HEK293 (cell line): Measurements from ENCODE around the gene EVI5.

Experiments
- BCL11A ChIP-seq: fragments of 450-650 bp; formaldehyde crosslinking; IDR thresholded peaks from 2 replicates; pipeline ENCODE4 v1.5.1; 2016; ENCODE audit warnings: low read depth, missing biosample characterization, missing genetic modification characterization
- CTCF ChIP-seq: fragments of 450-650 bp; formaldehyde crosslinking; IDR thresholded peaks from 2 replicates; pipeline ENCODE4 v1.5.1; 2016; ENCODE audit warnings: missing biosample characterization, missing genetic modification characterization
- PATZ1 ChIP-seq: fragments of 450-650 bp; formaldehyde crosslinking; IDR thresholded peaks from 2 replicates; pipeline ENCODE4 v1.5.1; 2016; ENCODE audit warnings: missing biosample characterization, missing genetic modification characterization
- REST ChIP-seq: fragments of 450-650 bp; formaldehyde crosslinking; IDR thresholded peaks from 2 replicates; pipeline ENCODE4 v1.5.1; 2016; ENCODE audit warnings: missing biosample characterization, missing genetic modification characterization
- ZBTB20 ChIP-seq: fragments of 450-650 bp; formaldehyde crosslinking; IDR thresholded peaks from 2 replicates; pipeline ENCODE4 v1.5.1; 2016; ENCODE audit warnings: missing biosample characterization, missing genetic modification characterization
- ZBTB44 ChIP-seq: fragments of 450-650 bp; IDR thresholded peaks from 2 replicates; pipeline ENCODE4 v1.5.1; 2018; ENCODE audit warnings: missing biosample characterization, mild to moderate bottlenecking, missing genetic modification characterization
- ZNF24 ChIP-seq: fragments of 450-650 bp; formaldehyde crosslinking; IDR thresholded peaks from 2 replicates; pipeline ENCODE4 v1.5.1; 2016; ENCODE audit warnings: missing biosample characterization, missing genetic modification characterization
- ZNF274 ChIP-seq, 2 experiments: fragments of 200-500 bp in 1 of 2; fragments of 450-650 bp in 1 of 2; sonication (Bioruptor generic) in 1 of 2; formaldehyde crosslinking in 1 of 2; IDR thresholded peaks; 2 replicates each; pipeline versions ENCODE4 v1.5.1 to v1.6.1; 2014 to 2016; ENCODE audit warnings: borderline replicate concordance in 1 of 2, inconsistent platforms in 1 of 2, low read length in 1 of 2, missing biosample characterization in 1 of 2, missing genetic modification characterization in 1 of 2
- ZNF292 ChIP-seq: fragments of 450-650 bp; formaldehyde crosslinking; IDR thresholded peaks from 2 replicates; pipeline ENCODE4 v1.5.1; 2016; ENCODE audit warnings: low read depth, missing biosample characterization, missing genetic modification characterization, borderline replicate concordance
- ZNF514 ChIP-seq: fragments of 450-650 bp; formaldehyde crosslinking; IDR thresholded peaks from 2 replicates; pipeline ENCODE4 v1.5.1; 2016; ENCODE audit warnings: missing biosample characterization, missing genetic modification characterization
- ZNF555 ChIP-seq: fragments of 450-650 bp; formaldehyde crosslinking; conservative IDR thresholded peaks from 2 replicates; pipeline ENCODE4 v1.5.1; 2017; ENCODE audit warnings: missing biosample characterization, mild to moderate bottlenecking, missing genetic modification characterization, inconsistent platforms
- ZNF580 ChIP-seq: fragments of 450-650 bp; formaldehyde crosslinking; IDR thresholded peaks from 2 replicates; pipeline ENCODE4 v1.5.1; 2016; ENCODE audit warnings: missing biosample characterization, missing genetic modification characterization
- ZNF670 ChIP-seq: fragments of 450-650 bp; formaldehyde crosslinking; IDR thresholded peaks from 2 replicates; pipeline ENCODE4 v1.5.1; 2016; ENCODE audit warnings: missing biosample characterization, missing genetic modification characterization, low read depth

- TF ChIP-seq PATZ1 (tag by site-specific recombination), result no peak
- no peak for TF ChIP-seq ZNF24 (tag by site-specific recombination)
- TF ChIP-seq REST (tag by site-specific recombination), result no peak
- TF ChIP-seq CTCF, result no peak
- no peak for TF ChIP-seq ZNF292 (tag by site-specific recombination)
- TF ChIP-seq ZNF670, result no peak
- no peak for TF ChIP-seq ZBTB44 (tag by site-specific recombination)
- TF ChIP-seq ZNF514 (tag by site-specific recombination), result no peak
- no peak for TF ChIP-seq ZBTB20 (tag by site-specific recombination)
- TF ChIP-seq ZNF274 (IDR thresholded peaks at IDR 0.05; ENCODE audit: low read length), result no peak
- TF ChIP-seq ZNF274 (tag by site-specific recombination; IDR thresholded peaks at IDR 0.05; ENCODE audit: borderline replicate concordance), result no peak
- TF ChIP-seq BCL11A (tag by site-specific recombination), result no peak
- TF ChIP-seq ZNF580 (tag by site-specific recombination), result no peak
- no peak for TF ChIP-seq ZNF555 (tag by site-specific recombination)
Measured at GRCh38 chr1:92739669-92740524, 45.0 kb downstream of the EVI5 start.
